DMS79 (cell line): Measurements from ENCODE around the gene ATP10A.

Experiments
- DNase-seq: peaks from one replicate; lab custom pipeline; 2025; lab: John Stamatoyannopoulos, UW

ATP10A gene

DNA sequence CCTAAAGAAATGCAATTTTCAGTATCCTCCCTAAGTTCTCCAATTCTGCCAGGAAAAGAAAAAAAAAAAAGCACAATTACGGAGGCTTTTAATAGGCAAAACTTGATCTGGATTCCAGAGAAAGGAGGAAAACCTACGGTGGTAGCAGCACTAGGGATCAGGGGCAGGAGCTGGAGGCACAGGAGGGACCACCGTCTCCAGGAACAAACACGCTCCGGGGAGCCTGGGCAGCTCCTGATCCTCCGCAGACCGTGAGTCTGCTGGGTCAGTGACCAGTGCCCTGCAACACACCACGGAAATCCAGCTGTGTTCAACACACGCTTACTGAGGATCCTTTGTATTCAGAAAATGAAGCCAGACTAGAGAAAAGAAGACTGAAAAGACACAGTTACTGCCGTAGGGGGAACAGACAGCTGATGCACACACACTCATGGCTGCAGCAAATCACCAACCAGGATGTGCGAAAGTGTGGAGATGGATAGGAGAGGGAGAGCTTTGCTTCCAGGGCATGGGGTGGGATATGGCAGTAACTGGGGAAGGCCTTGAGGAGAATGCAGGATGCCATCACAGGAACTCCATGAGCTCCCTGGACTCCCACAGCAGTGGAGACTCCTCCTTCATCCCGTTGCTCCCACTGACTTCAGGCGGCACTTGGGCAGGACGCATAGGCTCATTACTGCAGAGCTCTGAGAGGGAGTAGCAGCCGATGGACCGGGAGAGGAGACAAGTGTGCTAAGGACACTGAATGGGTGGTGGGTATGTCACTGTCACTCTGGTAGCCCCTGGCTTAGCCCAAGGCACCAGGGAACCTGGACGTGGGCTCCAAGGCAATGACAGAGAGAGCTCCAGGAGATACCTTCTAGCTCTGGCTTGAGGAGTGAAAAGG lies 167.0 kb downstream of the ATP10A start:
- DNase-seq, result no peak

- no peak for DNase-seq
Measured at GRCh38 chr15:25694823-25695312, 168.3 kb downstream of the ATP10A start.

- no peak for DNase-seq
Measured at GRCh38 chr15:25694239-25694584, 168.9 kb downstream of the ATP10A start.

DNA sequence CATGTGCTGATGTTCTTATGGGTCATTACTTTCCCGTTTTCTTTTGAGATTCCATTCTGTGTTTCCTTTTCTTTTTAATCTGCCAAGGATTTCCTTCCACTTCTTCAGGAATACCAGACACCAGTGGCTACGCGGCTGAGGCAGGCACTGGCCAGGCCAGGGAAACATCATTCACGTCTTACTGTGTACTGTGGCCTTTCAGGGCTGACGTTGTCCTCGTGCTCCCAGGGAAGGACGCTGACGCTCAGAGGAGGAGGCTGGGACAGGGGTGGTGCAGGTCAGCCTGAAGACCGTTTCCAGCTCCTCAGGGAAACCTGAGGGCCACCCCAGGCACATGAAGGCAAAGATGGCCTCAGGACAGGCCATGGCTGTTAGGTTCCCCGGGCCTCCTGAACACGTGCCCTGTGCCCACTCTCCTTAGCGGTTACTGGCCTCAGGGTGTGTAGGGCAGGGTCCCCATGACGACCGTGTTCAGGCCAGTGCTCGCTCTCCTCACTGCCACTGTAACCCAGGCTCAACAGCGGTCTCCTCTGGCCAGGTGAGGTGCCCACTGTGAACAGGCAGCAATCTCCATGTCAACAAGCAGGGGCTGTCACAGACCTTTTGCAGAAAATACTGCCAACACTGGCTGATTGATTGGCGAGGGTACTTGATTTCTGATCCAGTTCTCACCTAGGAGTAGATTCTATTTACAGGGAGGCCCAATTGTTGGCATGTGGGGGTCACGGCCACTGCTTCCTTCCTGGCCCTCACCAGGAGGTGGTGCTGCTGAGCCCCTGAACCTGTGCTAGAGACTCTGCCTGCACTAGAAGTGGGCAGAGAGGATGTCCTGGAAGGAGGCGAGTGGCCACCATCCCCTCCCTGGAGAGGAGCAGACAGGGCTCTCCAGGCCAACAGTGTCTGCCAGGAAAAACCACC lies 169.5 kb downstream of the ATP10A start:
- DNase-seq, result no peak

- no peak for DNase-seq
Measured at GRCh38 chr15:25691544-25692430, 171.3 kb downstream of the ATP10A start.

DNA sequence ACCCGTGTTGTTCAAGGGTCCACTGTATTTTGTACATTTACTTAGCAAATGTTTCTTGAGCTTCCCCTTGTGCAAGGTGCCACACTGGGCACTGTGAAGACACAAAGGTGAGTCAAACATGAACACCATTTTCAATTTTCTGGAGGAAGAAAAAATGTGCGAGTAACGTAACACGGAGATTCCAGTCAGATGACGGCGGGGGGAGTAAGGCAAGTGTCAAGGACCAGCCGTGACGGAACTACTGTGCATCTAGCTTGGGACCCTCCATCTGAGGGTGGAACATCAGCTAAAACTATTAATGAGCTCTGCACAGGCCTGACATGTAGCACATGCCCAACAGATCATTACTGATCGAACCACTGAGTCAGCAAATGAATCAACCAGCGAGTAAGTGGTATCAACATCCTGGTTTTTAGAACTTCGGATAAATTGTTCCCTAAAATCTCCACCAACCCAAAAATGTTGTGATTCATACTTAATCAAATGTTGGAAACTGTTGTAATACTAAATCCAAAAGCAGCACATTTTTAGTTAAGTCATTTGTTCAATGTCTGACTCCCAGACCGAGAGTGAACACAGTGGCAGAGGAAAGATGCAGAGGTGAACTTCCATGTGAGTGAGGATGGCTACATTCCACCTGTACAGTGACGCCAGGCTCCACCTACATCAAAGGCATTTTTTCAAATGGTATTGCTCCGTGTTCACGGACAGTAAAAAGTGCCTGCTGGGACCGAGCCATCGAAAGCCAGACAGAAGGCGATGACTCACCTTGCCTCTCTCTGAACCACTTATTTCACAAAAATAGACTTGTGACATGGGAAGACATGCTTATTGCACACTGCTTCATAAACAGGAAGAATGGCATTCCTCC lies 172.2 kb downstream of the ATP10A start:
- no peak for DNase-seq

DNA sequence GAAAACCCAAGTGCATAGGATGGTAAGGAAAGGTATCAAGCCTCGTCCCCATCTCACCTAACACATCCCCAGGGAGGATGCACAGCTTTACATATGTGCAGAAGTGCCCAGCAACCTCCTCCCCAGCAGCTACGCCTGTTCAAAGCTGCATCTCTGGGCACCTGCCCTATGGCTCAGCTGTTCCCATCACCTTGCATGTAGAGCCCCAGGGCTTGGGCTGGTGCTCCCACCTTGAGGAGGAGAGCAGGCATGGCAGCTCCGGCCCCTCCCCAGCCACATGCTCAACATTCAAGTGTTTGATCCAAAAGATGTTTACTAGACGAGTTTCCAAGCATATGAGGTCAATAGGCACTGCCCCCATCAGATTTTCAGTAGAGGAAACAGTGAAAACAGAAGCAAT lies 173.5 kb downstream of the ATP10A start:
- no peak for DNase-seq

GRCh38 chr15:25688166-25688565 lies 175.0 kb downstream of the ATP10A start:
- no peak for DNase-seq

DNA sequence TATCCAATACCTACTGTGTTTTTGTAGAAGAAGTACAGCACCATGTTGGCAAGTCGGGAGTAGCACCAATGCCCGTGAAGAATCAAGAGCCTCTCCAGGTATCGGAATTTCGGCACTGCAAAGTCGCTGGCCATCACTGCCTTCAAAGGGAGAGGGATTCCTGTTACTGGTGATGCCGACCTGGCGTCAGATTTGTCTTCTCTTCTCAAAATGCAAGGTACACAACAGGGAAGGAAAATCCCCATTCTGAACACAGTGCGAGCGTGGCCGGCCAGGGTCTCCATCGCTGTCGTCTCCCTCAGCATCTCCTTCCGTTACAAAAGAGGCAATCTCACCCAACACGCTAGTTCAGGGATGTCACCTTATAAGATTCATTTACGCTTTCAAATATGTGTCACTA lies 175.4 kb downstream of the ATP10A start:
- no peak for DNase-seq

DNA sequence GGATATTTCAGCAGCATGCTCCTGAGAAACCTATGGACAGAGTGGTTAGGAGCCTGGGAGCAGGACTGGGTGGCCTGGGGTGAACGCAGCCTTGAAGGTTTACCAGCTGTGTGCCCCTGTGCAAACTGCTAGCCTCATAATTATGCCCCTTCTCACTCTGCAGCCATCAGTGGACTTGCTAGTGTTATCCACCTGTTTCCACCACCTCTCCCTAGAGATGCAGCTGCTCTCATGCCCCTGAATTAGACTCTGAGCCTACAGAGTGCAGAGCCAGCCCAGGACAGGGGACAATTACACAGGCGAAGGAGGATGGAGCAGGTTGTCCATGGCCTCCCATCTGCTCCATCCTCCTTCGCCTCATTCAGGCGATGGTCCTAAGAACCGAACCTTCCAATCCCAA lies 175.9 kb downstream of the ATP10A start:
- no peak for DNase-seq

DNA sequence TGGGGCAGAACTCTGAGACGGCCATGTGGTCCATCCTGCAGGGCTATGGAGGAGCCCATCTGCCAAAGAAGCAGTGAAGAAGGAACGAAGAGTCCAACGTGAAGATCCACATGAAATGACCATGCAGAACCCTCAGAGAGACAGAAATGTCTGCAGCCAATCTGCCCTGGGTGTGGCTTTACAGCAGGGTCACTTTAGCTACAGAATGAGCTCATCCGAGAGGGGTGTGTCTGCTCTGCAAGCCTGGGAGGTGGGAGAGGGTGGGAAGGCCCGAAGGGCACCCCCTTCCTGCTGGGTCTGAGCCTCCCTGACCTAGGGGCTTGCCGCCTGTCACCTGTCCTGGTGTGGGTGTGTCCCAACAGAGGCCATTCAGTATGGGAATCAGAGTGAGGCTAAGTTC lies 176.3 kb downstream of the ATP10A start:
- no peak for DNase-seq

- DNase-seq, result no peak
Measured at GRCh38 chr15:25684521-25685431, 178.4 kb downstream of the ATP10A start.

- DNase-seq, result no peak
Measured at GRCh38 chr15:25683911-25684310, 179.2 kb downstream of the ATP10A start.

GRCh38 chr15:25683415-25683814 lies 179.7 kb downstream of the ATP10A start:
- DNase-seq, result no peak

GRCh38 chr15:25682340-25682739 lies 180.8 kb downstream of the ATP10A start:
- DNase-seq, result no peak

GRCh38 chr15:25680686-25681025 lies 182.5 kb downstream of the ATP10A start:
- no peak for DNase-seq

GRCh38 chr15:25679964-25680685 lies 183.0 kb downstream of the ATP10A start:
- no peak for DNase-seq

DNA sequence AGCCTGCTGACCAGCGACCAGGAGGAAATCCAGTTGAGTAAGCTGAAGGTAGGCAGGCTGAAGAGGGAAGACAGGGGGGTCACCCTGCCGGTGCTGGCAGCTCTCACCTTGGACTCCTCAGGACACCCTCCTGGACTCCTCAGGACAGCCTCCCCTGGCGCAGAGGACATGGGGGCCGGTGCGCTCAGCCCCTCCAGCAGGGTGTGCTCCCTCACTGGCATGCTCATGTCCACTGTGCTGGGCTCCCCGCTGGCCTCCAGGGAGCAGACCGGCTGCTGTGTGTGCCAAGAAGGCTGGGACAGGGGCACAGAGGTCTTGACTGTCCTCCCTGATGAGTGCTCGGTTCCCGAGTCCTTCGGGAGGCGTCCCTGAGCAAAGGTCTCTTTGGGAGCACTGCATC lies 183.6 kb downstream of the ATP10A start:
- no peak for DNase-seq

DNA sequence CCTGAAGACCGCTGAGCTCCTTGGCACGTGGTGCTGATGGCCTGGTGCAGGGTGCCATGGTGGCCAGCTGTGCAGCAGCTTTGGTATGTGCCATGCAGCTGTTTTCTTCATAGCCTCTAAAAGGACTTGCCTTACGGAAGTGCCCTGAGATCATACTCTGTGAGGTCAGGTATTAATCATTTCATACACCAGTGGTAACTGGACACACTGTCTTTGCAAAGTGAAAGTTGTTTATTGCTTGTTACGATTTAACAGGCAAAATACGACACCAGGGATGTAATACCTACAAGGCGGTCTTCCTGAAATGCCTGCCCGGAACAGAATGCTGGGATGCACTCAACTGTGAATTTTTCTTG lies 184.6 kb downstream of the ATP10A start:
- DNase-seq, result no peak
